ENCODE data around the gene KLF13. TPM values are rescaled to one million over a fixed set of nuclear protein-coding genes. Genes with fewer than 3 reads are reported as not detected.

Gene KLF13
- total and polyA plus RNA-seq, 7 donors, result 18.7 to 71.9 (median 25.0) TPM

- DNase-seq, result no peak
- Histone ChIP-seq H3K4me1 (no peaks in the 10 kb centered on the region), H3K27ac (no peak overlapping the region), H3K27me3 (no peaks in the 10 kb centered on the region), H3K9me3 (peaks cover 0 to 8% (median 4%) of the 10 kb centered on the region in 4 donors), H3K36me3 (no peaks in the 10 kb centered on the region), H3K4me3 (no peak overlapping the region)
- 98 to 99% methylated on average over 3 of the region's 3 CpGs for WGBS, 2 donors
- TF ChIP-seq CTCF (IDR thresholded peaks at IDR 0.05) (no peak), POLR2A (IDR thresholded peaks at IDR 0.05) (no peak)
- intact Hi-C loops (cut with DNase I), result no loop called here
Observed at GRCh38 chr15:31419820-31420219, 93.2 kb downstream of the KLF13 start.

- WGBS, 2 donors, result 97 to 98% methylated on average over 1 of the region's 1 CpG
- no peak for DNase-seq
- Histone ChIP-seq H3K36me3 (no peaks in the 10 kb centered on the region), H3K4me1 (no peaks in the 10 kb centered on the region), H3K4me3 (no peak overlapping the region), H3K27ac (no peak overlapping the region), H3K9me3 (no peaks in the 10 kb centered on the region), H3K27me3 (no peaks in the 10 kb centered on the region)
- intact Hi-C loops (cut with DNase I), result no loop called here
- TF ChIP-seq CTCF (IDR thresholded peaks at IDR 0.05), result no peak
- TF ChIP-seq POLR2A (IDR thresholded peaks at IDR 0.05), result no peak
- no peak for TF ChIP-seq POLR2AphosphoS5 (IDR thresholded peaks at IDR 0.05)
- no peak for TF ChIP-seq EP300 (IDR thresholded peaks at IDR 0.05)
Observed at GRCh38 chr15:31427411-31427810, 100.8 kb downstream of the KLF13 start.

Other genes starting within 250 kb of the KLF13 start
- gene TRPM1, start 225.1 kb upstream of the KLF13 start, total RNA-seq, result not detected
- under 1 TPM in 1 of 3 donors, not detected in 2; 0.12 TPM for gene TRPM1, start 225.1 kb upstream of the KLF13 start, polyA plus RNA-seq

Data from sigmoid colon (tissue), 7 donors.